GM18502 (cell line): ENCODE data around the gene IDUA.

Experiments
- ATAC-seq: cut with Tn5 transposase; IDR thresholded peaks from one replicate; pipeline ENCODE4 v1.9.1; 2021; ENCODE audit warnings: mild to moderate bottlenecking; ENCODE audit not compliant: unreplicated experiment, poor library complexity

IDUA gene

DNA sequence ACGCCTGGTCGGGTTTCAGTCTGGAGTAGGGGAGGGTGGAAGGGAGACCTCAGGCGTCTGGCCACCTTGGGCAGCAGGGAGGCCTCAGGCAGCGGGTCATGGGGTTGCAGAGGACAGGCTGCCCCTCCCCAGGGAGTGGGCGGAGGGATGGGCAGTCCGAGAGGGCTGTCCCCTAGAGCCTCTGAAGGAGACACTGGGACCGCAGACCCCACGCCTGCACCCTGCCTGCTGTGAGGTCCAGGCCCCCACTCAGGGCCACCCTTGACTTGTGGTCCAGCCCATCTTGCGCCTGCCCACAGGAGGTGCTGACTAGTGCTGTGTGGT lies 41.0 kb downstream of the IDUA start:
- no peak for ATAC-seq

GRCh38 chr4:1028574-1029220 lies 41.9 kb downstream of the IDUA start:
- ATAC-seq, result no peak

DNA sequence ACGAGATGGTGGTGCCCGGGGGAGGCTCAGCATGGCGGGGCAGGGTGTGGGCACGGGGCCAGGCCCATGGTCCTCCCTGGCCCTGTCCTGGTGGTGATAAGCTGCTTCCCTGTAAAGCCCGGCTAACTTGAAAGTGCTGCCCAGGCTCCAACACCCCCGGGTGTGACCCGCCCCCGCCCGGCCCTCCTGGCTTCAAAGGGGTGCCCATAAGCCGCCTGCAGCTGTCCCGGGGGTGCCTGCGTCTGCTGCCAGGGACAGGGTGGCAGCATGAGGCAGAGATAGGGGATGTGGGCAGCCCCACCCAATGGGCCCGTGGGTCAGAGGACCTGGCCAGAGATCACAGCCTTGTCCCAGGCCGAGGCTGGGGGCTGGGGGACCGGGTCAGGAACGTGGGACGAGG lies 42.7 kb downstream of the IDUA start:
- ATAC-seq, result no peak

- ATAC-seq, result no peak
Measured at GRCh38 chr4:1030031-1030430, 43.2 kb downstream of the IDUA start.

DNA sequence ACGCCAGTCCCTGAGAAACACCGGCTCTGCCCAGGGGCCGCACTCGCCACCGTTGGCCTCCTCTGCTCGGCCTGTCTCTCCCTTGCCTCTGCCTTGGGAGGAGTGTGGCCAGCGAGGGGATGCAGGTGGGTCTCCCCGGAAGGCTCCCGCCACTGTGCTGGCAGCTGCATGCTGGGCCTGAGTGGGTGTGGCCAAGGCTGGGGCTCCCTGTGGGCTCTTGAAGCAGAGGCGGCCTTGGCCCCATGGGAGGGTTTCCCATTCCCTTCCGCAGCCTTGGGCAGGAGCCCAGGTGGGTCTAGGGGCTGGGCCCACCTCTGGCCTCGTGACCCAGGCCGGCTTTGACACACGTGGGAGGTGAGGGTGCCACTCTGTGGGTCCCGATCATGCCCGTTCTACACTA lies 43.7 kb downstream of the IDUA start:
- ATAC-seq, result no peak

GRCh38 chr4:1031346-1031745 lies 44.5 kb downstream of the IDUA start:
- ATAC-seq, result no peak

- no peak for ATAC-seq
Measured at GRCh38 chr4:1031956-1032795, 45.3 kb downstream of the IDUA start.

DNA sequence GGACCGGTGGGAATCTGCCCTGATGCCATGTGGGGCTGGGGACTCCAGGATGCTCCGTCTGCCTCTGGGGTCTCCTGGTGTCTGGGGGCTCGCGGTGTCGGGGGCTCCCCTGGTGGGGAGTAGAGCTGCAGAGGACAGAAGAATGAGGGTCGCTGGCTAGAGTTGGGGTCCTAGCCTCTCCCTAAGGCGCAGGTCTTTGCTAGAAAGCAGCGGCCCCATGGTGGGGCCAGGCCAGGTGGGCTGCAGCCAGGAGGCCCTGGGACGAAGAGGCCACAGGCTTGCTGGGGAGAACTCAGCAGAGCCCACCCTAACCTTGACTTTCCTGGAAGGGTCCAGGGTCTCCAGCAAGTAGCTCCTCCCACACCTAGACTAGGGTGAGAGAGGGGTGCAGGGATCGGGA lies 46.0 kb downstream of the IDUA start:
- ATAC-seq, result no peak

- ATAC-seq, result no peak
Measured at GRCh38 chr4:1033840-1034551, 47.2 kb downstream of the IDUA start.

GRCh38 chr4:1035510-1035909 lies 48.7 kb downstream of the IDUA start:
- ATAC-seq, result no peak

DNA sequence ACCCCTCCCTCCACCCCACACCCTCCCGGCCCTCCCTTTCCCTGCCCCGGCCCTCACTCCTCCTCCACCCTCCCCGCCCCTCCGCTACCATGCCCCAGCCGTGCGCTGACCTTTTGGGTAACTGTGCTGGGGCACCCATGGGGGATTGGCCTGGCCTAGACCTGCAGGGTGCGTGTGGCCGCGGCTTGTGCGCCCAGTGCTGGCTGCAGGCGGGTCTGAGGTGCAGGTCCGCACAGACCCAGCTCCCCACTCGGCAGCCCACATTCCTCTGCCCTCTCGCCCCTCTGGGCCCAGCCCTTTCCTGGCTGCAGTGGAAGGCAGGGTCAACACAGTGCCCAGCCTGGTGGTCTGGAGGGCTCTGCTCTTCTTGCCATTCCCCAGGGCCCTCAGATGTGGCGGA lies 49.3 kb downstream of the IDUA start:
- ATAC-seq, result no peak

DNA sequence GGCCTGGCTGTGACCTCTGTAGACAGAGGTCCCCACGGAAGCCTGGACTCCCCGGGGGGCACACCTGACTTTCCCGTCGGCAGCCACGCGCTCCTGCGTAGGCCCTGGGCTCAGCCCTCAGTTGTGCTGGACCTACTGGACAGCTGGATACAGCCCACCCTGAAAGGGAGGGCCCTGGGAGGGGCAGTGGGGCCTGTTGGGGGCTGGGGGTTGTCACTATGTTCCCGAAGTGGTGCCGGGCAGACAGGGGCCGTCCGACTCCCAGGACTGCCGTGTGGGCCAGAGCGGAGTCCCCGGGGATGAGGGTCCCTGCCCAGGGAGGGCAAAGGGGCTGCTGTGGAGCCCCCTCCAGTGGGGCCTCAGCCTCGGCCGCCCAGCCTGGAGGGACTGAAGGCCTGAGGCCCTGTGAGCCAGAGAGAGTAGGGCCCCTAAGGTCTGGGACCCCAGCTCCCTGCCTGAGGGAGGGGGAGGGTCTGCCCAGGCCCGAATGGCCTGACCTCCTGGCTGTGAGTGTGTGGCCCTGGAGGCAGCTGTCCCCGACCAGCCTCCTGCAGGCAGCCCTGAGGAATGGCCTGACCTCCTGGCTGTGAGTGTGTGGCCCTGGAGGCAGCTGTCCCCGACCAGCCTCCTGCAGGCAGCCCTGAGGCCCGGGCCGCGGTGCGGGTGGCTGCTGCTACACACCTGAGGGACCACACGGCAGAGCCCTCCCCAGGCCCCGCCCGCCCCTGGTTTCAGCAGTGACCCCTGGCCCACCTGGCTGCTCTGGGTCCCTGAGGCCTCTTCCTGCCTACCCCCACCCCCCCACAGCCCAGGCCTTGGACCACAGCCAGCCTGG lies 50.3 kb downstream of the IDUA start:
- no peak for ATAC-seq

- ATAC-seq, result no peak
Measured at GRCh38 chr4:1038948-1039492, 52.2 kb downstream of the IDUA start.

DNA sequence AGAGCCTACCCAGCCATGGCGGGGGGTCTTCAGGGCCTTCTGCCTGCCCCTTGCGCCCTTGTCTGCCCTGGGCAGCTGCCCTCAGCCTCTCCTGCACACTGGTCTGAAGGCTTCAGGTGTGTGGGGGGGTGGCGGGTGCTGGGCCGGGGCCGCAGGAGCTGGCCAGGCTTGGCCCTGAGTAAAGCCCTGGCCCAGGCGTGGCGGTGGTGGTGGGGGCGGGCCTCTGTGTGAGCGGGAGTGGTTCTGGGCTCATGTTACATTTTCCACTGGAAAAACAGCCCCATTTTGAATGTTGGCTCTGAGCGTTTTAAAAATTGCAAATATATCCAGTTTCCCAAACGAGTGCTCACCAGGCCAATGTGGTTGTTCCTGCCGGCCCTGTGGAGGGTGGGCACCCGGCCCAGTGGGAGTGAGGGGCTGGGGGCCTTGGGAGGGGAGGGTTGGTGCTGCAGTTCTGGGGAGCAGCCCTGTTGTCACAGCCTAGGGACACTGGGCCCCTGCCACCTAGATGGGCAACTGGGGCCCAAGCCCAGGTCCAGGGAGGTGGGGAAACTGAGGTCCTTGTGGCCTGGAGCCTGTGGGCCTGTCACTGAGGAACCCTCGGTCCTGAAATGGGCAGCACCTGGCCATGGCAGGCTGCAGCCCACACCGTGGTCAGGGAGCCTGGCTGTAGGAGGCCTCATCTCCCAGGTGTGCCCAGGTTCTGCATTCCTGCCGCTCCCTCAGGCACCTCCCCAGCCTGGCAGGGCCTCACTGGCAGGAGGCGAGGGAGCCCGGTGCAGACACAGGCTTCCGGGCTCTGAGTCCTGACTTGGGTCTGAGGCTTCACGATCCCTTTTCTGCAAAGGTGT lies 52.9 kb downstream of the IDUA start:
- no peak for ATAC-seq

DNA sequence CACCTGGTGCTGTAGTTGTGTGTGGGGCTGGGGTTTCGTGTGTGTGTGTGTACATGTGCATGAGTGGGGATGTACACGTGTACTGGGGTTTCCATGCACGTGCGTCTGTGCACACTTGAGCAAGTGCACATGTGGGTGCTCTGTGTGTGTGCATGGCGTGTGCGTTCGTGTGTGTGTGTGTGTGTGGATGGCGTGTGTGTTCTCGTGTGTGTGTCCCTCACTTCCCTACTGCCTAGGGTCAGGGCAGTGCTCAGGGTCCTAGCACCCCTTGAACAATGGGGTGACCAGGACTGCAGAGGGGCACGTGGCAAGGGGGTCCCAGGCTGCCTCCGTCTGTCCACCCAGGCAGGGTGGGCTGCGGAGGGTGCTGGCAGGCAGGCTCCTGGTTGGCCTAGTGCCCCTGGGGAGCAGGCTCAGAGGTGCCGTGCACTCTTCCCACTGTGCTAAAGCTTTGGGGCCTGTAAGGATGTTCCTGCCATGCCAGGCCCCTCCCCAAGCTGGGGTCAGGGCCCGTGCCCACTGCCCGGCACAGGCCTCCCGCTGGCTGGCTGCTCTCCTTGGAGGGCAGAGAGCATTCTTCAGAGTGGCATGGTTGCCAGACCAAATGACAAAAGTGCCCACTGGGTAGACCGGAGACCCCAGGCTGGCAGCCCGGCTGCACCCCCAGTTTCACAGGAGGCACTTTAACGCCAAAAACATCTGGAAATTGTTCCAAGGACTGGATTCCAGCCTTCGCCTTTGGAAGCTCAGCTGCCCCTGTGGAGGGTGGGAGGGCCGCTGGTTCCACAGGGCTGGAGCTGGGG lies 53.7 kb downstream of the IDUA start:
- no peak for ATAC-seq

DNA sequence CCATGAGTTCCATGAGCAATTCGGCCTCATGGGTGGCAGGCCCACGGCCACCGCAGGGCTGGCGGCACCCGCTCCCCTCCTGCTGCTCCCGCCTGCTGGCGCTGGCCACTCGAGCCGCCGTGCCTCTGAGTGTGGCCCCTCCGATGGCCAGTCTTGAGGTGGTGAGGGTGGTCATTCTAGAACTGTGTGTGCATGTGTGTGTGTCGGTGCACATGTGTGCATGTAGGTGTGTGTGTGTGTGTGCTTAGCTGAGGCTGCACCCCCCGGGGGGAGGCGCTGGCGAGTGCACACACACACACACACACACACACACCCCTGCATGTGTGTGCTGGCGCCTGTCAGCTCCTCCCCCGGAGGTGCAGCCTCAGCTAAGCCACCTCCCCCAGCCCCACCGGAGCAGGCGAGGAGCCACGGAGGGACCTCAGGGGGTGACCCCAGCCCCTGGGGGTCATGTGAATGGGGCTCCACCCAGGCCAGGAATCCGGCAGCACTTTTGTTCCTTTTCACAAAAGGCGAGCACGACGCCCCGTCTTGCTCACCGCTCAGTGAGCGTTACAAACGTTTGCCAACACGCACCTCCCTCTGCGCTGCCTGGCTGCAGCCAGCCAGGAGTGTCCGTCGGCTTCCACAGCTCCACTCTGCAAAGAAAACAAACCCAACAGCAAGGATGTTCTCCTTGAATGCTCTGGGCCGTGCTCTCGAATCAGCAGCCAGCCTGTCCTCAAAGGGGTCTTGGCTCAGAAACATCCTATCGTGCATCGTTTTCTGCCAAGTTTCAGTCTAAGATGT lies 54.5 kb downstream of the IDUA start:
- ATAC-seq, result no peak

DNA sequence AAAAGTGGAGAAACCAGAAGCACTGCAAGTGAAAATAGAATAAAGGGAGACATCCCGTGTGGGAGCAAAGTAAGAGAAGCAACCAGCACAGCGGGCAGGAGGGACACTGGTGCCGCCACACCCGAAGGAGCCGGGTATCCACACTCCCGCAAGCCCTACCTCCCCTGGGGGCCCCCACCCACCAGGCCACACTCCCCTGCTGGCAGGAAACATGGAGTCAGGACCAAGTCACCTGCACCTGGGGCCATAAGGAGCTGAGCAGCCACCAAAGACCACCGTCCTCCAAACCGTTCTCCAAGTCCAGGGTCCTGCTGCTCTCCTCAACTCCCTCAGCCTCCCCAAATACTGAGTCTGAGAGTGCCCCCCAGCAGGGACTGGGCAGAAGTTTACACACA lies 55.1 kb downstream of the IDUA start:
- ATAC-seq, result no peak
